GM23248 (cell line): Measurements from ENCODE around the gene RAI14. TPM values are rescaled to one million over a fixed set of nuclear protein-coding genes. Genes with fewer than 3 reads are reported as not detected.

ENCODE experiments used
- DNase-seq: peaks from one replicate; pipeline ENCODE4 v3.0.0-alpha.2; 2015
- H2AFZ ChIP-seq: fragments of 200-600 bp; sonication (generic); 2 replicates; pipeline ENCODE4 v1.6.1; 2016; ENCODE audit warnings: antibody characterized with exemption
- H3F3A ChIP-seq: fragments of 200-600 bp; sonication (generic); 2 replicates; pipeline ENCODE4 v1.6.1; 2016; ENCODE audit warnings: mild to moderate bottlenecking, antibody characterized with exemption, mixed run types; ENCODE audit not compliant: insufficient read depth
- H3K27ac ChIP-seq: fragments of 200-600 bp; sonication (generic); 2 replicates; pipeline ENCODE4 v1.5.1; 2016; ENCODE audit warnings: mild to moderate bottlenecking
- H3K27me3 ChIP-seq: fragments of 200-600 bp; sonication (generic); replicated peaks from 2 replicates; pipeline ENCODE4 v1.6.1; 2016; ENCODE audit warnings: mild to moderate bottlenecking; ENCODE audit not compliant: insufficient read depth
- H3K36me3 ChIP-seq: fragments of 200-600 bp; sonication (generic); 2 replicates; pipeline ENCODE4 v1.6.1; 2016; ENCODE audit warnings: low read depth, mild to moderate bottlenecking
- H3K4me1 ChIP-seq: fragments of 200-600 bp; sonication (generic); 2 replicates; pipeline ENCODE4 v1.6.1; 2016; ENCODE audit warnings: mild to moderate bottlenecking; ENCODE audit not compliant: insufficient read depth
- H3K4me2 ChIP-seq: fragments of 200-600 bp; sonication (generic); one replicate; pipeline ENCODE4 v1.6.1; 2016; ENCODE audit warnings: mild to moderate bottlenecking; ENCODE audit not compliant: unreplicated experiment
- H3K4me3 ChIP-seq: fragments of 200-600 bp; sonication (generic); 2 replicates; pipeline ENCODE4 v1.5.1; 2016; ENCODE audit warnings: mild to moderate bottlenecking
- H3K79me2 ChIP-seq: fragments of 200-600 bp; sonication (generic); 2 replicates; pipeline ENCODE4 v1.6.1; 2016; ENCODE audit warnings: mild to moderate bottlenecking; ENCODE audit not compliant: insufficient read depth
- H3K9ac ChIP-seq: fragments of 200-600 bp; sonication (generic); 2 replicates; pipeline ENCODE4 v1.6.1; 2016; ENCODE audit warnings: mild to moderate bottlenecking
- H3K9me2 ChIP-seq: fragments of 200-600 bp; sonication (generic); 2 replicates; pipeline ENCODE4 v1.6.1; 2016; ENCODE audit warnings: mixed run types, mild to moderate bottlenecking, moderate library complexity; ENCODE audit not compliant: insufficient read depth
- H3K9me3 ChIP-seq: fragments of 200-600 bp; sonication (generic); one replicate; pipeline ENCODE4 v1.6.1; 2017; ENCODE audit warnings: low read depth
- H4K20me1 ChIP-seq: fragments of 200-600 bp; sonication (generic); 2 replicates; pipeline ENCODE4 v1.6.0; 2016; ENCODE audit not compliant: insufficient read depth
- EZH2 ChIP-seq: fragments of 200-600 bp; sonication (generic); IDR thresholded peaks from 2 replicates; pipeline ENCODE4 v1.6.1; 2018; ENCODE audit warnings: antibody characterized with exemption, mild to moderate bottlenecking; ENCODE audit not compliant: insufficient read depth, poor library complexity, severe bottlenecking
- EZH2phosphoT487 ChIP-seq: fragments of 200-600 bp; sonication (generic); IDR thresholded peaks from 2 replicates; pipeline ENCODE4 v1.6.1; 2018; ENCODE audit warnings: antibody characterized with exemption, moderate library complexity, mild to moderate bottlenecking, low read depth; ENCODE audit not compliant: insufficient read depth
- WGBS, 2 experiments: methylation state at CpG; one replicate each; pipeline ENCODE4 v1.1.6; 2015 to 2017; ENCODE audit warnings: low lambda C conversion rate in 2 of 2, low coverage in 1 of 2; ENCODE audit errors: missing lambda C conversion rate in 2 of 2; 5-methylcytosine and 5-hydroxymethylcytosine counted together
- in situ Hi-C: fragments of 300-500 bp; cut with MboI; formaldehyde crosslinking; loops from 2 replicates; pipeline ENCODE4 v1.15.0; 2020
- polyA plus RNA-seq: library from polyadenylated mRNA; unstranded; fragments of >200 nt; fragmentation: Nextera tagmentation; extraction: Ambion mirVana; gene quantifications from 2 replicates; pipeline ENCODE4 v1.2.1, GENCODE V29; 2016
- total RNA-seq: library from RNA; depleted of rRNA; stranded (reverse); fragments of >200 nt; shearing (Covaris generic); gene quantifications from 2 replicates; pipeline ENCODE4 v1.2.3, GENCODE V29; 2014

RAI14 gene
- total and polyA plus RNA-seq, 2 experiments from 2014 or later, result 116 to 124 TPM

GRCh38 chr5:34843497-34843896 is 187.4 kb downstream of the RAI14 start:
- DNase-seq, result no peak
- no peak overlapping the region for H3K4me3 ChIP-seq

GRCh38 chr5:34844106-34844505 is 188.0 kb downstream of the RAI14 start:
- Histone ChIP-seq H3F3A (no peaks in the 10 kb centered on the region), H3K4me2 (no peak overlapping the region), H3K27ac (no peak overlapping the region), H3K27me3 (no peaks in the 10 kb centered on the region), H3K9ac (no peak overlapping the region), H3K4me1 (no peaks in the 10 kb centered on the region), H3K9me3 (no peaks in the 10 kb centered on the region), H3K4me3 (no peak overlapping the region), H3K79me2 (no peaks in the 10 kb centered on the region), H4K20me1 (no peaks in the 10 kb centered on the region), H2AFZ (no peak overlapping the region), H3K9me2 (no peaks in the 10 kb centered on the region), H3K36me3 (no peaks in the 10 kb centered on the region)
- TF ChIP-seq EZH2 (no peak), EZH2phosphoT487 (no peak)
- in situ Hi-C loops, result no loop called here
- DNase-seq, result no peak
- WGBS, 2 experiments, result 72 to 74% methylated on average over 3 of the region's 3 CpGs

More at GRCh38 chr5:34843497-34843896, 187.4 kb downstream of the RAI14 start:
- WGBS, 2 experiments, result 33 to 37% methylated on average over 2 of the region's 2 CpGs
- no peaks in the 10 kb centered on the region for H3F3A ChIP-seq
- H3K9me2 ChIP-seq, result no peaks in the 10 kb centered on the region
- in situ Hi-C loops, result no loop called here
- H2AFZ ChIP-seq, result no peak overlapping the region
- H3K4me1 ChIP-seq, result no peaks in the 10 kb centered on the region
- H3K27me3 ChIP-seq, result no peaks in the 10 kb centered on the region
- H3K4me2 ChIP-seq, result no peak overlapping the region
- H3K27ac ChIP-seq, result no peak overlapping the region
- H3K9ac ChIP-seq, result no peak overlapping the region
- H3K36me3 ChIP-seq, result no peaks in the 10 kb centered on the region
- no peaks in the 10 kb centered on the region for H3K9me3 ChIP-seq
- H4K20me1 ChIP-seq, result no peaks in the 10 kb centered on the region
- TF ChIP-seq EZH2phosphoT487 (no peak), EZH2 (no peak)
- H3K79me2 ChIP-seq, result no peaks in the 10 kb centered on the region

DNA sequence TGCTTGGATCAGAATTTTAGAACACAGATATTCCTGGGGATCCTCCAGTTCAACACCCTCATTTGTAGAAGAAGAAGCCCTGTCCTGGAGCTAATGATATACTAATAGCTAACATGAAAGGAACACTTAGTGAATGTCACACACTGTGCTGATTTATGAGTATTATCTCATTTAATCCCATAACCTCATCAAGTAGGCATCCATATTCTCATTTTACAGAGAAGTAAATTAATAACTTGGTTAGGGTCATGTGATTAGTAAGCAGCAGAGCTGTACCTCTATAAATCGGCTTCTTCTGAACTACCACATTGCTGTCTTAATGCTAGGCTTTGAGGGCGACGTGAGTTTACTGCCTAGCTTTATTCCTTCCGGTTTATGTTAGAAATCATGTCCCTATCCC is 188.9 kb downstream of the RAI14 start:
- in situ Hi-C loops, result no loop called here
- no peaks in the 10 kb centered on the region for H3K79me2 ChIP-seq
- no peak overlapping the region for H3K4me2 ChIP-seq
- H3K4me3 ChIP-seq, result no peak overlapping the region
- DNase-seq, result no peak
- H3K27ac ChIP-seq, result no peak overlapping the region
- H3K36me3 ChIP-seq, result no peaks in the 10 kb centered on the region
- H3K9me2 ChIP-seq, result no peaks in the 10 kb centered on the region
- H2AFZ ChIP-seq, result no peak overlapping the region
- WGBS, 2 experiments, result 86 to 93% methylated on average over 4 of the region's 4 CpGs
- no peaks in the 10 kb centered on the region for H4K20me1 ChIP-seq
- no peaks in the 10 kb centered on the region for H3K27me3 ChIP-seq
- no peaks in the 10 kb centered on the region for H3K4me1 ChIP-seq
- H3K9ac ChIP-seq, result no peak overlapping the region
- H3K9me3 ChIP-seq, result no peaks in the 10 kb centered on the region
- TF ChIP-seq EZH2phosphoT487, result no peak
- no peak for TF ChIP-seq EZH2
- no peaks in the 10 kb centered on the region for H3F3A ChIP-seq

- Histone ChIP-seq H3F3A (no peaks in the 10 kb centered on the region), H3K4me3 (no peak overlapping the region), H3K4me1 (no peaks in the 10 kb centered on the region), H2AFZ (no peak overlapping the region), H3K9ac (no peak overlapping the region), H3K79me2 (no peaks in the 10 kb centered on the region), H3K36me3 (no peaks in the 10 kb centered on the region), H3K4me2 (no peak overlapping the region), H3K27ac (no peak overlapping the region), H3K9me2 (no peaks in the 10 kb centered on the region), H3K9me3 (no peaks in the 10 kb centered on the region), H4K20me1 (no peaks in the 10 kb centered on the region), H3K27me3 (no peaks in the 10 kb centered on the region)
- in situ Hi-C loops, result no loop called here
- DNase-seq, result no peak
- TF ChIP-seq EZH2phosphoT487 (no peak), EZH2 (no peak)
Measured at GRCh38 chr5:34847056-34847455, 190.9 kb downstream of the RAI14 start.

- Histone ChIP-seq H3K9ac (no peak overlapping the region), H3K36me3 (no peaks in the 10 kb centered on the region), H3K79me2 (no peaks in the 10 kb centered on the region), H3K27me3 (no peaks in the 10 kb centered on the region), H3F3A (no peaks in the 10 kb centered on the region), H4K20me1 (no peaks in the 10 kb centered on the region), H2AFZ (no peak overlapping the region), H3K9me3 (no peaks in the 10 kb centered on the region), H3K9me2 (no peaks in the 10 kb centered on the region), H3K4me2 (no peak overlapping the region), H3K4me3 (no peak overlapping the region), H3K27ac (no peak overlapping the region), H3K4me1 (no peaks in the 10 kb centered on the region)
- no peak for DNase-seq
- TF ChIP-seq EZH2 (no peak), EZH2phosphoT487 (no peak)
- WGBS, 2 experiments, result 79 to 88% methylated on average over 4 of the region's 4 CpGs
- in situ Hi-C loops, result no loop called here
Measured at GRCh38 chr5:34847552-34847951, 191.4 kb downstream of the RAI14 start.
